Endothelial cell of umbilical vein (primary cell): Measurements from ENCODE around the gene DRAM1. TPM values are rescaled to one million over a fixed set of nuclear protein-coding genes. Genes with fewer than 3 reads are reported as not detected.

ENCODE experiments used
- BruUV-seq: library from RNA; stranded (reverse); fragments of 400-500 nt; replicated peaks from 2 replicates; lab custom pipeline; 2021; lab: Mats Ljungman, UMichigan
- CTCF ChIA-PET: fragments of 300-600, 350-600 bp; sonication (Branson Sonifier 250); formaldehyde crosslinking; loops from one replicate; lab custom pipeline; 2021; ENCODE audit warnings: antibody characterized with exemption, inconsistent platforms; lab: Charles Lee
- POLR2A ChIA-PET: fragments of 300-600, 350-600 bp; sonication (Branson Sonifier 250); formaldehyde crosslinking; loops from one replicate; lab custom pipeline; 2021; ENCODE audit warnings: antibody characterized with exemption, inconsistent platforms; lab: Charles Lee
- DNase-seq: peaks from one replicate; pipeline ENCODE4 v3.0.0-alpha.2; 2011; ENCODE audit warnings: low read depth, low spot score
- FAIRE-seq: peaks from 2 replicates; lab custom pipeline; 2011; peaks lifted over from hg19 to GRCh38; lab: Jason Lieb, UNC
- H2AFZ ChIP-seq: 2 replicates; pipeline ENCODE4 v1.6.0; 2012; ENCODE audit warnings: low read depth, low read length, control low read depth, inconsistent platforms
- H3K27ac ChIP-seq: 2 replicates; pipeline ENCODE4 v1.5.1; 2011; ENCODE audit warnings: low read depth, mild to moderate bottlenecking, control low read depth, low read length, moderate library complexity; ENCODE audit not compliant: insufficient read depth
- H3K27me3 ChIP-seq, 2 experiments: 2 replicates each; pipeline versions ENCODE4 v1.6.0 to v1.6.1; 2011; ENCODE audit warnings: low read length in 2 of 2, mixed read lengths in 1 of 2; ENCODE audit not compliant: control insufficient read depth in 2 of 2, insufficient read depth in 2 of 2
- H3K36me3 ChIP-seq, 2 experiments: 2 replicates in 1 of 2; 3 replicates in 1 of 2; pipeline ENCODE4 v1.5.1; 2011; ENCODE audit warnings: low read length in 2 of 2, mild to moderate bottlenecking in 1 of 2, moderate library complexity in 1 of 2; ENCODE audit not compliant: control insufficient read depth in 2 of 2, insufficient read depth in 2 of 2; ENCODE audit errors: extremely low read depth in 1 of 2
- H3K4me1 ChIP-seq: 3 replicates; pipeline ENCODE4 v1.5.1; 2011; ENCODE audit warnings: mild to moderate bottlenecking, low read length; ENCODE audit not compliant: control insufficient read depth, insufficient read depth; ENCODE audit errors: extremely low read depth
- H3K4me2 ChIP-seq: 2 replicates; pipeline ENCODE4 v1.6.1; 2011; ENCODE audit warnings: low read length, control low read depth, mixed read lengths; ENCODE audit not compliant: insufficient read depth
- H3K4me3 ChIP-seq, 3 experiments: fragments of 200-600 bp in 1 of 3; sonication (generic), shearing (Covaris generic) in 1 of 3; replicated peaks in 1 of 3; 2 replicates each; pipeline ENCODE4 v1.5.1; 2011 to 2016; ENCODE audit warnings: control low read depth in 3 of 3, low read length in 3 of 3, mild to moderate bottlenecking in 2 of 3, inconsistent platforms in 1 of 3, low read depth in 1 of 3, moderate library complexity in 1 of 3; ENCODE audit not compliant: insufficient read depth in 1 of 3
- H3K79me2 ChIP-seq: 2 replicates; pipeline ENCODE4 v1.6.0; 2012; ENCODE audit warnings: low read length, inconsistent platforms; ENCODE audit not compliant: control insufficient read depth, insufficient read depth
- H3K9ac ChIP-seq: replicated peaks from 2 replicates; pipeline ENCODE3; 2011; ENCODE audit warnings: low read length, control low read depth; ENCODE audit not compliant: insufficient read depth; ENCODE audit errors: extremely low read depth
- H3K9me1 ChIP-seq: replicated peaks from 3 replicates; pipeline ENCODE4 v1.6.0; 2011; ENCODE audit warnings: mild to moderate bottlenecking, low read length; ENCODE audit not compliant: control insufficient read depth, insufficient read depth; ENCODE audit errors: extremely low read depth
- H3K9me3 ChIP-seq: replicated peaks from 2 replicates; pipeline ENCODE4 v1.5.1; 2012; ENCODE audit warnings: low read length, inconsistent platforms; ENCODE audit not compliant: control insufficient read depth, insufficient read depth
- H4K20me1 ChIP-seq: replicated peaks from 2 replicates; pipeline ENCODE3; 2011; ENCODE audit warnings: mild to moderate bottlenecking, low read length; ENCODE audit not compliant: control insufficient read depth, insufficient read depth; ENCODE audit errors: extremely low read depth
- EZH2 ChIP-seq: IDR thresholded peaks from 2 replicates; pipeline ENCODE4 v1.6.1; 2012; ENCODE audit warnings: borderline replicate concordance, low read depth, mild to moderate bottlenecking, moderate library complexity, low read length, inconsistent platforms; ENCODE audit not compliant: severe bottlenecking
- FOS ChIP-seq: IDR thresholded peaks from 2 replicates; pipeline ENCODE4 v1.6.1; 2011; ENCODE audit warnings: mild to moderate bottlenecking, low read length, moderate library complexity, borderline replicate concordance; ENCODE audit not compliant: insufficient read depth
- GATA2 ChIP-seq: IDR thresholded peaks from 2 replicates; pipeline ENCODE4 v1.7.0; 2011; ENCODE audit warnings: low read depth, mild to moderate bottlenecking, moderate library complexity, mixed read lengths, low read length; ENCODE audit not compliant: insufficient read length, insufficient read depth
- JUN ChIP-seq: IDR thresholded peaks from 2 replicates; pipeline ENCODE4 v1.6.1; 2011; ENCODE audit warnings: borderline replicate concordance, low read depth; ENCODE audit not compliant: insufficient read length, insufficient read depth
- MYC ChIP-seq: IDR thresholded peaks from one replicate; pipeline ENCODE4 v1.6.1; 2011; ENCODE audit warnings: mild to moderate bottlenecking, low read depth, low read length
- POLR2AphosphoS5 ChIP-seq: IDR thresholded peaks from 2 replicates; pipeline ENCODE4 v1.6.1; 2012; ENCODE audit warnings: low read depth, mild to moderate bottlenecking, control low read depth, low read length, moderate library complexity; ENCODE audit not compliant: insufficient read depth
- dilution Hi-C: fragments of 300-500 bp; cut with MboI; formaldehyde crosslinking; loops from one replicate; pipeline ENCODE4 v1.15.0; 2019; ENCODE audit warnings: low sequenced_read_pairs; ENCODE audit not compliant: extremely low pct_ligation_motif_present
- intact Hi-C: fragments of 100-400 bp; cut with micrococcal nuclease; formaldehyde crosslinking; loops from one replicate; pipeline ENCODE4 v1.10.0; 2022
- polyA plus RNA-seq, 4 experiments: library from polyadenylated mRNA; depleted of rRNA in 3 of 4; stranded (reverse) in 3 of 4; unstranded in 1 of 4; fragments of >200 nt; gene quantifications; 2 replicates each; pipeline versions ENCODE4 v1.2.1 to v1.2.3, GENCODE V29; 2011 to 2012; ENCODE audit warnings: missing spikeins in 1 of 4
- total RNA-seq: library from RNA; stranded (reverse); gene quantifications from 2 replicates; pipeline ENCODE4 v1.2.3, GENCODE V29; 2021
- TF ChIP-seq, protein P1 (sequence below): IDR thresholded peaks from 2 replicates; pipeline ENCODE4 v1.6.1; 2011; ENCODE audit not compliant: insufficient read depth, insufficient read length

Gene DRAM1
- total and polyA plus RNA-seq, 2 donors (not counting 3 experiments of a cell fraction or from before 2014, with no cell fraction given): 24.6 to 46.3 TPM

DNA sequence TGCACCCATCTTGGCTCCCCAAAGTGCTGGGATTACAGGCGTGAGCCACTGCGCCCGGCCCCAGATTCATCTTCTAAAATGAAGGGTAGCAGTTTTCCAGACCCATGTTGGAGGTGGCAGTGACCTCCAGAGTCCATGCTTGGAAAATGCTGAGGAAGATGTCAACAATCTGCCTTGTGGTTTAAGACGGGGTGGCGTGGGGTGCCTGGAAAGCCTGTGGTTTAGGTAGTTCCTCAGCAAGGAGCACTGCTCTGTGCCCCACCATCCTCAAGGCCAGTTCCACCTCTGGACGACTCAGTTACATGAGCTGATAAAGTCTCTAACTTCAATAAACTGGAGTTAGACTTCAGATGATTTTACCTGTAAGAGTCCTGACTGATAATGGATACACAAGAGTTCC, 48.6 kb downstream of the DRAM1 start:
- Histone ChIP-seq H3K4me3 (no peak overlapping the region), H3K9ac (no peak overlapping the region), H3K9me3 (no peaks in the 10 kb centered on the region), H3K27ac (no peak overlapping the region), H3K9me1 (no peaks in the 10 kb centered on the region), H4K20me1 (no peaks in the 10 kb centered on the region), H3K36me3 (no peaks in the 10 kb centered on the region), H2AFZ (no peak overlapping the region), H3K4me2 (no peak overlapping the region), H3K4me1 (no peaks in the 10 kb centered on the region), H3K27me3 (no peaks in the 10 kb centered on the region), H3K79me2 (no peaks in the 10 kb centered on the region)
- CTCF ChIA-PET: no interaction called here
- no TSS peak for BruUV-seq
- no peak for DNase-seq
- TF ChIP-seq JUN: no peak
- dilution Hi-C loops (no loop called here), intact Hi-C loops (no loop called here)
- FAIRE-seq: no peak
- POLR2A ChIA-PET: no interaction called here

DNA sequence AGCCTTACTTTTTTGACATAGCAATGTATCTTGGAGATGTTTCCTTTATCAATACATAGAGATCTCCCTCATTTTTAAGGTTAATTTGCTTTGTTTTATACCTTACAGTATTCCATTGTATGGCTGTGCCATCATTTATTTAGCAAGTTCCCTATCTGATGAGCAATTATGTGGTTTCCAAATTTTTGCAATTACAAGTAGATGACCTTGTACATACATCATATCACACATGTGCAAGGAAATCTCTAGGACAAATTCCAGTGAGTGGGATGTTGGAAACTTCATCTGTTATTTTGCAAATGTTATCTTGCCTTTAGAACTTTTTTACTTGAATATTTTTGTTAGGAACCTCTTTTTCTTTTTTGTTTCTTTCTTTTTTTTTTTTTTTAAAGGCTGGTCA, 49.7 kb downstream of the DRAM1 start:
- no peak for DNase-seq
- Histone ChIP-seq H3K9me1 (no peaks in the 10 kb centered on the region), H3K79me2 (no peaks in the 10 kb centered on the region), H3K27ac (no peak overlapping the region), H3K9ac (no peak overlapping the region), H3K36me3 (no peaks in the 10 kb centered on the region), H3K4me2 (no peak overlapping the region), H3K9me3 (no peaks in the 10 kb centered on the region), H3K4me1 (no peaks in the 10 kb centered on the region), H3K27me3 (no peaks in the 10 kb centered on the region), H4K20me1 (no peaks in the 10 kb centered on the region), H2AFZ (no peak overlapping the region), H3K4me3 (no peak overlapping the region)
- TF ChIP-seq, protein P1, sequence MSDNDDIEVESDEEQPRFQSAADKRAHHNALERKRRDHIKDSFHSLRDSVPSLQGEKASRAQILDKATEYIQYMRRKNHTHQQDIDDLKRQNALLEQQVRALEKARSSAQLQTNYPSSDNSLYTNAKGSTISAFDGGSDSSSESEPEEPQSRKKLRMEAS: no peak
- no peak for TF ChIP-seq FOS
- no peak for TF ChIP-seq MYC
- no peak for TF ChIP-seq POLR2AphosphoS5
- no peak for TF ChIP-seq GATA2
- TF ChIP-seq EZH2: no peak
- TF ChIP-seq JUN: no peak
- dilution Hi-C loops (no loop called here), intact Hi-C loops (no loop called here)
- no TSS peak for BruUV-seq
- no peak for FAIRE-seq
- POLR2A ChIA-PET: no interaction called here
- CTCF ChIA-PET: no interaction called here
